ENCODE measurements around the gene TTC14.
"Not testable (repeated sequence)": the region's sequence is repeated elsewhere in the genome, so short reads cannot be mapped to it uniquely, and the experiment has no call there.

TTC14 gene, protein sequence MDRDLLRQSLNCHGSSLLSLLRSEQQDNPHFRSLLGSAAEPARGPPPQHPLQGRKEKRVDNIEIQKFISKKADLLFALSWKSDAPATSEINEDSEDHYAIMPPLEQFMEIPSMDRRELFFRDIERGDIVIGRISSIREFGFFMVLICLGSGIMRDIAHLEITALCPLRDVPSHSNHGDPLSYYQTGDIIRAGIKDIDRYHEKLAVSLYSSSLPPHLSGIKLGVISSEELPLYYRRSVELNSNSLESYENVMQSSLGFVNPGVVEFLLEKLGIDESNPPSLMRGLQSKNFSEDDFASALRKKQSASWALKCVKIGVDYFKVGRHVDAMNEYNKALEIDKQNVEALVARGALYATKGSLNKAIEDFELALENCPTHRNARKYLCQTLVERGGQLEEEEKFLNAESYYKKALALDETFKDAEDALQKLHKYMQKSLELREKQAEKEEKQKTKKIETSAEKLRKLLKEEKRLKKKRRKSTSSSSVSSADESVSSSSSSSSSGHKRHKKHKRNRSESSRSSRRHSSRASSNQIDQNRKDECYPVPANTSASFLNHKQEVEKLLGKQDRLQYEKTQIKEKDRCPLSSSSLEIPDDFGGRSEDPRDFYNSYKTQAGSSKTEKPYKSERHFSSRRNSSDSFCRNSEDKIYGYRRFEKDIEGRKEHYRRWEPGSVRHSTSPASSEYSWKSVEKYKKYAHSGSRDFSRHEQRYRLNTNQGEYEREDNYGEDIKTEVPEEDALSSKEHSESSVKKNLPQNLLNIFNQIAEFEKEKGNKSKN

GRCh38 chr3:180601688-180602666 lies at the start of gene TTC14:
Gene TTC14, plus strand, starts transcription at chr3:180602163. Its CDS starts 99 bp downstream, at chr3:180602262.
- DNase-seq (ENCODE audit: low read depth) = peak; percentile 86

GRCh38 chr3:180563406-180563805 lies 38.6 kb upstream of the TTC14 start:
- no peak for DNase-seq (ENCODE audit: low read depth)

- no peak for DNase-seq (ENCODE audit: low read depth)
Observed at GRCh38 chr3:180564676-180565075, 37.3 kb upstream of the TTC14 start.

DNA sequence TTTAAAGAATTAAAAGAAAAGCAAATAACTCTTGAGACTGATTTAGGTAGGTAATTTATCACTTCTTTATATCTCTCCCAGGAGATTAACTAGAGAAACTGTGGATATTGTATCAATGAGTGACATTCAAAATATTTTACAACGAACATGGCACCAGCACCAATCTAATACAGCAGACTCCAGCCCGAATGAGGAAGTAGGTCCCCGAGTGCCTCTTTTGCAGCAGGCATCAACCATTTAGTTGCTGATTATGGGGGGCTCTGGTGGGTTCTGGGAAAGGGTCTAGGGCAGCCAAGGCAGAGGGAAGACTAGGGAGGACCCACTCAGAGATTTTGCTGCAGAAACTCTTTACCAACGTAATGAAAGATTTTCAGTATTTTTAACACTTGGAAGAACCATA lies 31.7 kb upstream of the TTC14 start:
- no peak for DNase-seq (ENCODE audit: low read depth)

- DNase-seq (ENCODE audit: low read depth) = no peak
Observed at GRCh38 chr3:180571831-180572598, 29.9 kb upstream of the TTC14 start.

DNA sequence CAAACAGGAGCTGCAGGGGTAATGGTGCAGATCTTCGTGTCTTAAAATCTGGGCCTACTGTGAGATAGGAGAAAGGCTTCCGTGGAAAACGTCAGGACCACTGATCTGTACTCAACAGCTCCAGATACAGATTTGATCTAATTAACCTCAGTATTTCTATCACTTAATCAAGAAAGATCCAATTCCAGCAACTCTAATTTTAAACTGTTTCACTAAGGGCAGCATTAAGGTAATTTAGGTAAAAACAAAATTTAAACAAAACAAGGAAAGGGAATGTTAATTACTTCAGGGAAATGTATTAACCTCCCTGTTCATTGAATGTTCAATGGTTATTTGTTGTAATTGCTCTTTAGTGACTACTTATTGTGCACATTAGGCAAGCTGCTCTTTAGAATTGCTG lies 26.4 kb upstream of the TTC14 start:
- DNase-seq (ENCODE audit: low read depth) = no peak

DNA sequence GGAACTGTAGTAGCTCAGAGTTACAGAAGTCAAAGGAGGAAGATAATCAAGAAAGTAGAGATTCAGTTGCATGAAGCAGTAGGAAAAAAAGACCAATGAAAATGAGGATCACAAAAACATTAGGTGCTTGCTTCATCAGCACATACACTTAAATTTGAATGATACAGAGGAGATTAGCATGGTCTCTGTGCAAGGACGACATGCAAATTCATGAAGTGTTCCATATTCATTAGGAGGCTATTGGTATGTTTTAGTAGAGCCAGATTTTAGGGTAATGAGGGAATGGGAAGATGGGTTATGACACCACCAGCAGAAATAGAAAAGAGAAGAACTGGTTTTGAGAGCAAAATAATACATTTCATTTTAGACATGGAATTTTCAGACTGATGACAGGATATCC lies 21.0 kb upstream of the TTC14 start:
- no peak for DNase-seq (ENCODE audit: low read depth)

DNA sequence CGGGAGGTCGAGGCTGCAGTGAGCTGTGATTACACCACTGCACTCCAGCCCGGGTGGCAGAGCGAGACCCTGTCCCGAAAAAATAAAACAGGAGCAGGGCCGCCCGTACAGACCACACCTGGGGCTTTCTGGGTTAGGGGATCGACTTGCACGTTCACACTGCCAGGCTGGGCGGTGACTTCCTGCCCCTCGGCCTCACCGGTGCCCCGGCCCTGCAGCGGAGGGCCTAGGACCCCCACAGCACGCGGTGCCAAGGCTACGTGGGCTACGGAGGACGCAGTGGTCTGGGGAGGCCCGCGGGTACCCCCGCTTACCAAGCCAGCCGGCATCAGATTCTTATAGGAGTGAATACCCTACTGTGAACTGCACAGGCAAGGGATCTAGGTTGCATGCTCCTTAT lies 11.6 kb upstream of the TTC14 start:
- DNase-seq (ENCODE audit: low read depth) = no peak

DNA sequence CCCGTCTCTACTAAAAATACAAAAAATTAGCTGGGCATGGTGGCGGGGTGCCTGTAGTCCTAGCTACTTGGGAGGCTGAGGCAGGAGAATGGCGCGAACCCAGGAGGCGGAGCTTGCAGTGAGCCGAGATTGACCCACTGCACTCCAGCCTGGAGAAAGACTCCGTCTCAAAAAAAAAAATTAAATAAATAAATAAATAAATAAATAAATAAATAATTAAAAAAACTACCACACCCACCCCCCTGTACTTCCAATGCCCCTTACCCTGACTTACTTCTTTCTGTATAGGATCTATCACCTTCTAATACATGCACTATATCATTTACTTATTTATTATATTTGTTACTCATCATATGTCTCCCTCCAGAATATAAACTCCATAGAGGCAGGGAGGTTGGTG lies 8.3 kb upstream of the TTC14 start:
- DNase-seq (ENCODE audit: low read depth) = not testable (repeated sequence)

- no peak for DNase-seq (ENCODE audit: low read depth)
Observed at GRCh38 chr3:180594631-180595558, 7.1 kb upstream of the TTC14 start.

GRCh38 chr3:180595559-180595935 lies 6.4 kb upstream of the TTC14 start:
- DNase-seq (ENCODE audit: low read depth) = no peak

GRCh38 chr3:180600473-180600872 lies 1.5 kb upstream of the TTC14 start:
- no peak for DNase-seq (ENCODE audit: low read depth)

GRCh38 chr3:180611006-180611405 lies 9.0 kb downstream of the TTC14 start:
- DNase-seq (ENCODE audit: low read depth) = no peak

- no peak for DNase-seq (ENCODE audit: low read depth)
Observed at GRCh38 chr3:180612364-180612763, 10.4 kb downstream of the TTC14 start.

DNA sequence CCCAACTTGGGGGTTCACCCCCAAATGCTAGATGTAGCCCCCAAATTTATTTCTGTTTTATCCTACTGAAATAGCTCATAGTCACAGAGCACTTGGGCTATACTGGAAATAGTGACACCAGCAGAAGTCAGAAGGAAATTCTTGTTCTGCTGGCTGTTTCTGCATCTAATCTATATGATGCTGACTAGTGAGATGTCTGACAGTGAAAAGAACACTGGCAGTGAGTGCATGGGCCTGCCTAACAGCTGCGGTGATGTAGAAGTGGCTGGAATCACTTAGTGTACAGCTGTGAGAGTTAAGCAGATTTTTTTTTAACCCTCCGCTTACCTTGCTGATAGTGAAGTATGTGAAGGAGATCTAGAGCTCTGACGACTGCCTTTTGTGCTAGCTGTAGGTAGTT lies 14.0 kb downstream of the TTC14 start:
- no peak for DNase-seq (ENCODE audit: low read depth)

DNA sequence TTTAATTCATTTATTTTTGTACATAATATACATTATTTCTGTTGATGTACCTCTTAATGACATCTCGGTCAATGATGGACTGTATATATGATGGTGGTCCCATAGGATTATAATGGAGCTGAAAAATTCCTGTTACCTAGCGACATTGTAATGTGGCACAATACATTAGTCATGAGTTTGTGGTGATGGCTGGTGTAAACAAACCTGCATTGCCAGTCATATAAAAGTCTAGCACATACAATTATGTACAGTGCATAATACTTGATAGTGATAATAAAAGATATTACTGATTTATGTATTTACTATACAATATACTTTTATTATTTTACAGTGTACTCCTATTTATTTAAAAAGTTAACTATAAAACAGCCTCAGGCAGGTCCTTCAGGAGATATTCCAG lies 15.1 kb downstream of the TTC14 start:
- DNase-seq (ENCODE audit: low read depth) = no peak

DNA sequence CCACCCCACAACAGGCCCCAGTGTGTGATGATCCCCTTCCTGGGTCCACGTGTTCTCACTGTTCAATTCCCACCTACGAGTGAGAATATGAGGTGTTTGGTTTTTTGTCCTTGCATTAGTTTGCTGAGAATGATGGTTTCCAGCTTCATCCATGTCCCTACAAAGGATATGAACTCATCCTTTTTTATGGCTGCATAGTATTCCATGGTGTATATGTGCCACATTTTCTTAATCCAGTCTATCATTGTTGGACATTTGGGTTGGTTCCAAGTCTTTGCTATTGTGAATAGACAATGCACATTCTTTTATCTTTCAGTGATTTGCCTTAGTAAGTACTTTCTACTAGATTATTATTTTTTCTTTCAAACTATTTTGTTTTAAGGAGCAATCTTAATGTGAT lies 16.6 kb downstream of the TTC14 start:
- DNase-seq (ENCODE audit: low read depth) = not testable (repeated sequence)

DNA sequence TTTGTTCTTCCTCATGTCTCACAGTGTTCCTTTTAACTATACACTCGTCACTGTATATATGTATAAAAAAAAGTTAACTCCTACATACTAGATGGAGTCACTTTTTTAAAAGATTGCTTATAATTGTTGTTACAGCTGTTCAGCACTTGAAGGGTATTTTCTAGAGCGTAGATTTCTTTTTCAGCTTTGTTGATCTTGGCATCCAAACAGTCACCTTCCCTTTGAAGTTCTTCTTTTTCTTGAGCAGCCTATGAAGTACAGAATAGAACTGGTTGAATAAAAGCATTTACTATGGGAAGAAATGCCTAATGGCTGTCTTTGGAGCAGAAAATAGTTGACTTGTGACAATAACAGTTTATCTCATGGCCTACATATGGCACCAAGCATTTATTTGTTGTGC lies 17.8 kb downstream of the TTC14 start:
- DNase-seq (ENCODE audit: low read depth) = no peak

DNA sequence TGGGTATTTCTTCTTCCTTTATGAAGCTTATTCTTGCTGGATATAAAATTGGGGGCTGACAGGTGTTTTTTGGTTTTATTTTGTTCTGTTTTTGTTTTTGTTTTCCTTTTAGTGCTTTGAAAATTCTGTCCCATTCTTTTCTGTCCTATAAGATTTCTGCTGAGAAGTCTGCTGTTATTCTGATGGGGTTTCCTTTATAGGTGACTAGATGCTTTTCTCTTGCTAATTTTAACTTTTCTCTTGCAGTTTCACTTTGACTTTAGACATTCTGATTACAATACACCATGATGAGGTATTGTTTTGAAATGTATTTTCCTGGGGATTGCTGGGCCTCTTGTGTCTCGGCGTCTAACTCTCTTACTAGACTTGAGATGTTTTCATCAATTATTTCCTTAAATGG lies 22.8 kb downstream of the TTC14 start:
- DNase-seq (ENCODE audit: low read depth) = no peak

GRCh38 chr3:180626844-180627243 lies 24.9 kb downstream of the TTC14 start:
- DNase-seq (ENCODE audit: low read depth) = no peak
